Mesendoderm (in vitro differentiated cells): ENCODE measurements around the gene OBI1. TPM values are rescaled to one million over a fixed set of nuclear protein-coding genes. Genes with fewer than 3 reads are reported as not detected.

Source experiments
- DNase-seq: peaks from one replicate; pipeline ENCODE4 v3.0.0; 2013
- H2AK5ac ChIP-seq: 2 replicates; pipeline ENCODE4 v1.6.1; 2013; ENCODE audit warnings: low read length, inconsistent platforms
- H2BK120ac ChIP-seq: 2 replicates; pipeline ENCODE4 v1.6.1; 2013; ENCODE audit warnings: low read depth, mild to moderate bottlenecking, low read length, moderate library complexity, mixed read lengths
- H2BK15ac ChIP-seq: replicated peaks from 2 replicates; pipeline ENCODE4 v1.6.1; 2013; ENCODE audit warnings: low read depth, mild to moderate bottlenecking, moderate library complexity
- H2BK5ac ChIP-seq: 2 replicates; pipeline ENCODE4 v1.6.1; 2013; ENCODE audit warnings: low read length, inconsistent platforms
- H3K18ac ChIP-seq: 2 replicates; pipeline ENCODE4 v1.6.1; 2013; ENCODE audit warnings: mild to moderate bottlenecking, low read length, mixed read lengths
- H3K23ac ChIP-seq: one replicate; pipeline ENCODE4 v1.6.1; 2013; ENCODE audit warnings: low read length
- H3K27ac ChIP-seq: 2 replicates; pipeline ENCODE4 v1.5.1; 2013; ENCODE audit warnings: low read depth, mild to moderate bottlenecking, inconsistent platforms, low read length, moderate library complexity
- H3K27me3 ChIP-seq: 2 replicates; pipeline ENCODE4 v1.6.1; 2013; ENCODE audit warnings: low read length, control low read depth, mild to moderate bottlenecking, inconsistent platforms; ENCODE audit not compliant: insufficient read depth, poor library complexity
- H3K36me3 ChIP-seq: 2 replicates; pipeline ENCODE4 v1.6.1; 2013; ENCODE audit warnings: low read length, inconsistent platforms; ENCODE audit not compliant: control insufficient read depth, insufficient read depth
- H3K4ac ChIP-seq: one replicate; pipeline ENCODE4 v1.6.1; 2013; ENCODE audit warnings: low read depth, mild to moderate bottlenecking, low read length, moderate library complexity
- H3K4me1 ChIP-seq: 2 replicates; pipeline ENCODE4 v1.6.1; 2013; ENCODE audit warnings: low read depth, low read length, inconsistent platforms; ENCODE audit not compliant: control insufficient read depth
- H3K4me2 ChIP-seq: 2 replicates; pipeline ENCODE4 v1.6.1; 2013; ENCODE audit warnings: low read length
- H3K4me3 ChIP-seq: 2 replicates; pipeline ENCODE4 v1.5.1; 2013; ENCODE audit warnings: mild to moderate bottlenecking, low read length
- H3K56ac ChIP-seq: one replicate; pipeline ENCODE4 v1.6.1; 2013; ENCODE audit warnings: low read length
- H3K79me1 ChIP-seq: 2 replicates; pipeline ENCODE4 v1.6.1; 2013; ENCODE audit warnings: low read length, inconsistent platforms
- H3K79me2 ChIP-seq: 2 replicates; pipeline ENCODE4 v1.6.1; 2013; ENCODE audit warnings: mild to moderate bottlenecking, low read length; ENCODE audit not compliant: control insufficient read depth, insufficient read depth
- H3K9ac ChIP-seq: 2 replicates; pipeline ENCODE4 v1.6.1; 2013; ENCODE audit warnings: low read length, inconsistent platforms
- H4K5ac ChIP-seq: one replicate; pipeline ENCODE4 v1.6.1; 2013; ENCODE audit warnings: low read length
- H4K8ac ChIP-seq: one replicate; pipeline ENCODE4 v1.6.1; 2013; ENCODE audit warnings: low read depth, mild to moderate bottlenecking, control low read depth, low read length, moderate library complexity
- WGBS: extraction: QIAGEN DNeasy Blood & Tissue Kit; methylation state at CpG from one replicate; pipeline ENCODE4 v1.1.7; 2013; ENCODE audit warnings: low lambda C conversion rate, missing lambda C conversion rate; ENCODE audit not compliant: insufficient coverage; ENCODE audit errors: extremely low coverage; 5-methylcytosine and 5-hydroxymethylcytosine counted together
- polyA plus RNA-seq, 2 experiments: library from polyadenylated mRNA; stranded (reverse); fragments of 200-250 nt; gene quantifications; one replicate each; pipeline ENCODE4 v1.2.3, GENCODE V29; 2013

Gene OBI1
- polyA plus RNA-seq (2013, experiment 1 of 2): 6.5 TPM
- polyA plus RNA-seq (2013, experiment 2 of 2): 6.3 TPM

- Histone ChIP-seq H3K4me3 (peak within 1 kb of the TSS; percentile 73), H2BK120ac (peak within 1 kb of the TSS; percentile 45), H3K18ac (no peak within 1 kb of the TSS), H3K56ac (peak within 1 kb of the TSS; percentile 96), H2BK15ac (no peak within 1 kb of the TSS), H3K4ac (no peak within 1 kb of the TSS), H4K5ac (no peak within 1 kb of the TSS), H4K8ac (no peak within 1 kb of the TSS), H3K36me3 (no peaks in the 10 kb centered on the region), H3K4me1 (peaks cover 2% of the 10 kb centered on the region), H3K23ac (no peak within 1 kb of the TSS), H3K4me2 (peak within 1 kb of the TSS; percentile 47), H3K27ac (peak within 1 kb of the TSS; percentile 23), H2AK5ac (no peak within 1 kb of the TSS), H3K27me3 (no peaks in the 10 kb centered on the region), H2BK5ac (peak within 1 kb of the TSS; percentile 49), H3K79me2 (peaks cover 15% of the 10 kb centered on the region), H3K79me1 (peaks cover 8% of the 10 kb centered on the region), H3K9ac (peak within 1 kb of the TSS; percentile 78)
- WGBS: no CpG with 5 or more reads among the region's 67 CpGs
- DNase-seq: peak; percentile 92
These were observed at the start of gene OBI1 for GRCh38 chr13:78658630-78659449. Gene OBI1 (minus strand): TSS chr13:78659155. CDS start chr13:78659120, 35 bp downstream.

- Histone ChIP-seq H3K4me1 (no peaks in the 10 kb centered on the region), H3K9ac (no peak overlapping the region), H2BK120ac (no peak overlapping the region), H3K4ac (no peak overlapping the region), H3K36me3 (no peaks in the 10 kb centered on the region), H3K4me3 (no peak overlapping the region), H4K5ac (no peak overlapping the region), H2AK5ac (no peak overlapping the region), H2BK5ac (no peak overlapping the region), H2BK15ac (no peak overlapping the region), H3K27ac (no peak overlapping the region), H3K27me3 (no peaks in the 10 kb centered on the region), H3K56ac (no peak overlapping the region), H3K79me1 (no peaks in the 10 kb centered on the region), H4K8ac (no peak overlapping the region), H3K23ac (no peak overlapping the region), H3K4me2 (no peak overlapping the region), H3K18ac (no peak overlapping the region), H3K79me2 (no peaks in the 10 kb centered on the region)
- no CpG with 5 or more reads among the region's 1 CpG for WGBS
- no peak for DNase-seq
These were observed 42.4 kb upstream of the OBI1 start for GRCh38 chr13:78701383-78701782.

DNA sequence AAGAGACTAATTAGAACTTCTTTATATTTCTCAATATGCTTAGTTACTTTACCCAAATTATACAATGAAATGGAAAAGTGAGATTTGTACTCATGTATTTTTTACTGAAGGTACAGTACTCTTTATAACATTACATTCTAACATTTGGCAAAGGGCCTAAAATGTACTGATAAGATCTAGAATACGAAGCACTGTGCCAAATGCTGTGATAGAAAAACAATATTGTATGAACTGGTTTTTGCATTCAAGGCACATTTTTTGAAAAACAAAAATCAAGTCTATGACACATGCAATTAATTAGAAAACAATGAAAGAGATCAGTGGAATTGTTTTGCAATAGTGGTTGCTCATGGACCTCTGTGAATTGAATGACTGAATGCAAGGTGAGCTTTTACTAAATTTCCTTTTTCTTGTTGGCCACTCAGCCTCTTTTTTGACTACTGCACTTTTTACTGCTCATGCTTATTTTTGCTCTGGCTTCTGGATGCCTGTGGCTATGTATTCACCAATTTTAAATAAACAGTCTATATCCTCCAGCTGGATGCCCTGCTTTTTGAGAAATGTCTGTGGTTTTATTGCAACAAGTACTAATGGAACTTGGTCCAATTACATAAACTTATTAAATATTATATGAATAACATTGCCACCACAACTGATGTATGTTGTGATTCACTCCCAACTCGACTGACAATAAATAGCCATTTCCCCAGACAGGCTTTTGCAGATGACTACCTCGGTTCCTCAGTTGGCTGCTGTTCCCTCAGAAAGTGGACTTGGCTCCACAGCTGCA, 41.4 kb upstream of the OBI1 start:
- Histone ChIP-seq H3K4ac (no peak overlapping the region), H3K27me3 (no peaks in the 10 kb centered on the region), H3K9ac (no peak overlapping the region), H2BK5ac (no peak overlapping the region), H2BK120ac (no peak overlapping the region), H3K79me2 (no peaks in the 10 kb centered on the region), H4K8ac (no peak overlapping the region), H3K4me3 (no peak overlapping the region), H3K18ac (no peak overlapping the region), H3K27ac (no peak overlapping the region), H2BK15ac (no peak overlapping the region), H4K5ac (no peak overlapping the region), H3K56ac (no peak overlapping the region), H3K23ac (no peak overlapping the region), H3K4me1 (no peaks in the 10 kb centered on the region), H3K4me2 (no peak overlapping the region), H3K36me3 (no peaks in the 10 kb centered on the region), H3K79me1 (no peaks in the 10 kb centered on the region), H2AK5ac (no peak overlapping the region)
- no peak for DNase-seq
- whole genome bisulfite sequencing: no CpG with 5 or more reads among the region's 3 CpGs

- peak; percentile 62 for DNase-seq
- no peak overlapping the region for H2BK5ac ChIP-seq
- no peak overlapping the region for H3K56ac ChIP-seq
- H3K23ac ChIP-seq: no peak overlapping the region
- H3K79me1 ChIP-seq: no peaks in the 10 kb centered on the region
- no peak overlapping the region for H2AK5ac ChIP-seq
- H3K9ac ChIP-seq: no peak overlapping the region
- no peak overlapping the region for H3K27ac ChIP-seq
- no peak overlapping the region for H3K4me3 ChIP-seq
- no peak overlapping the region for H3K4ac ChIP-seq
- H3K4me2 ChIP-seq: no peak overlapping the region
- H3K4me1 ChIP-seq: no peaks in the 10 kb centered on the region
- no peaks in the 10 kb centered on the region for H3K79me2 ChIP-seq
- no peaks in the 10 kb centered on the region for H3K36me3 ChIP-seq
- no peak overlapping the region for H4K8ac ChIP-seq
- H2BK15ac ChIP-seq: no peak overlapping the region
- H2BK120ac ChIP-seq: no peak overlapping the region
- no CpG with 5 or more reads among the region's 2 CpGs for WGBS
- no peak overlapping the region for H4K5ac ChIP-seq
- H3K18ac ChIP-seq: no peak overlapping the region
- H3K27me3 ChIP-seq: no peaks in the 10 kb centered on the region
These were observed 30.1 kb upstream of the OBI1 start for GRCh38 chr13:78689011-78689410.

DNA sequence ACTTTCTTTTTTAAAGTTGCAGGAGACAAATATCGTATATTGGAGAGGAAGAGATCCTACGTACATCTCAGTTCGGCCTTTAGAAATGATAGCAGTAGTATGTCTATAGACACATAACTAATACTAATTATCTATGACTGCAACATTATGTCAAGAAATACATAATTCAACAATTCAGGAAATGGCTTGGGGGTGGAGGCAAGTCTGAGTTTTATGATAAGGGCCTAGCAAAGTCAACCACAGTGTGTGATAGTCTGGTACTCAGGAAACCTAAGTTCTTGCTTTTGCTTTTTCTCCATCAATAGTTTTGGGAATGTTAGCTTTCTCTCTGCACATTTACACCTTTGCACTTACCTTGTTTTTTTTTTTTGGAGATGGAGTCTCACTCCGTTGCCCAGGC, 27.5 kb upstream of the OBI1 start:
- H4K8ac ChIP-seq: no peak overlapping the region
- DNase-seq: no peak
- H3K27ac ChIP-seq: no peak overlapping the region
- no peaks in the 10 kb centered on the region for H3K36me3 ChIP-seq
- no peak overlapping the region for H2BK5ac ChIP-seq
- no peaks in the 10 kb centered on the region for H3K4me1 ChIP-seq
- H3K4me2 ChIP-seq: no peak overlapping the region
- H3K56ac ChIP-seq: no peak overlapping the region
- H3K4ac ChIP-seq: no peak overlapping the region
- H2AK5ac ChIP-seq: no peak overlapping the region
- no peaks in the 10 kb centered on the region for H3K79me1 ChIP-seq
- no peaks in the 10 kb centered on the region for H3K79me2 ChIP-seq
- no CpG with 5 or more reads among the region's 4 CpGs for whole genome bisulfite sequencing
- no peak overlapping the region for H2BK15ac ChIP-seq
- H3K9ac ChIP-seq: no peak overlapping the region
- no peak overlapping the region for H3K23ac ChIP-seq
- H2BK120ac ChIP-seq: no peak overlapping the region
- H4K5ac ChIP-seq: no peak overlapping the region
- H3K27me3 ChIP-seq: no peaks in the 10 kb centered on the region
- H3K4me3 ChIP-seq: no peak overlapping the region
- H3K18ac ChIP-seq: no peak overlapping the region
